BJ (cell line): Measurements from ENCODE around the gene GABPB1. TPM values are rescaled to one million over a fixed set of nuclear protein-coding genes. Genes with fewer than 3 reads are reported as not detected.
A peak's percentile ranks its signal among the peaks of the same experiment; 100 is the strongest.

Experiments used
- CTCF ChIA-PET: fragments of 350-600 bp; formaldehyde crosslinking; extraction: SDS; loops from one replicate; lab custom pipeline; 2021; ENCODE audit warnings: antibody characterized with exemption, inconsistent platforms; lab: Yijun Ruan, JAX
- POLR2A ChIA-PET: fragments of 300-600 bp; sonication (Branson Sonifier 250); formaldehyde crosslinking; extraction: SDS; loops from one replicate; lab custom pipeline; 2021; ENCODE audit warnings: antibody characterized with exemption; lab: Charles Lee
- DNase-seq: peaks from one replicate; pipeline ENCODE4 v3.0.0-alpha.2; 2011; ENCODE audit warnings: low read depth
- H3K27me3 ChIP-seq: 2 replicates; pipeline ENCODE4 v1.6.0; 2011; ENCODE audit warnings: low read length; ENCODE audit not compliant: control insufficient read depth, insufficient read depth
- H3K36me3 ChIP-seq: 2 replicates; pipeline ENCODE4 v1.5.1; 2011; ENCODE audit warnings: low read length; ENCODE audit not compliant: control insufficient read depth, insufficient read depth
- H3K4me3 ChIP-seq: 2 replicates; pipeline ENCODE4 v1.5.1; 2011; ENCODE audit warnings: low read depth, mild to moderate bottlenecking, control low read depth, low read length
- CTCF ChIP-seq: IDR thresholded peaks from 2 replicates; pipeline ENCODE4 v1.5.1; 2011; ENCODE audit warnings: low read depth, mild to moderate bottlenecking, control low read depth, inconsistent platforms, low read length, moderate library complexity; ENCODE audit not compliant: insufficient read depth
- polyA plus RNA-seq: library from polyadenylated mRNA; depleted of rRNA; stranded (reverse); fragments of >200 nt; gene quantifications from 2 replicates; pipeline ENCODE4 v1.2.3, GENCODE V29; 2011

Gene GABPB1
- polyA plus RNA-seq, 1 experiment = 17.1 TPM

- Histone ChIP-seq H3K4me3 (no peak overlapping the region), H3K36me3 (no peaks in the 10 kb centered on the region), H3K27me3 (no peaks in the 10 kb centered on the region)
- no peak for DNase-seq
- POLR2A ChIA-PET = interaction anchor here (0.6 kb wide), 1 partner anchor 262 kb away, joined by 14 read pairs; no protein-coding TSS in a partner anchor
- TF ChIP-seq CTCF = peak; percentile 56
- CTCF ChIA-PET = interaction anchor here (0.5 to 2.0 kb wide), 26 partner anchors 9 to 1958 kb away, joined by 3 to 12 read pairs (median 3); partner anchors contain the start of gene SLC27A2
Measured at GRCh38 chr15:50315814-50316630, 39.0 kb downstream of the GABPB1 start.

GRCh38 chr15:50312636-50313035 lies 42.4 kb downstream of the GABPB1 start:
- no peak for DNase-seq
- no peak for TF ChIP-seq CTCF
- H3K27me3 ChIP-seq = no peaks in the 10 kb centered on the region
- H3K4me3 ChIP-seq = no peak overlapping the region
- H3K36me3 ChIP-seq = no peaks in the 10 kb centered on the region
- CTCF ChIA-PET = no interaction called here
- POLR2A ChIA-PET = no interaction called here

GRCh38 chr15:50307799-50308198 lies 47.2 kb downstream of the GABPB1 start:
- Histone ChIP-seq H3K4me3 (no peak overlapping the region), H3K36me3 (no peaks in the 10 kb centered on the region), H3K27me3 (no peaks in the 10 kb centered on the region)
- CTCF ChIA-PET = interaction anchor here (0.7 kb wide), 1 partner anchor 1447 kb away, joined by 3 read pairs; no protein-coding TSS in a partner anchor
- no peak for TF ChIP-seq CTCF
- POLR2A ChIA-PET = no interaction called here
- DNase-seq = no peak

GRCh38 chr15:50304836-50305235 lies 50.2 kb downstream of the GABPB1 start:
- Histone ChIP-seq H3K27me3 (no peaks in the 10 kb centered on the region), H3K4me3 (no peak overlapping the region), H3K36me3 (no peaks in the 10 kb centered on the region; the same call in 1 of the 2 replicates)
- TF ChIP-seq CTCF = no peak
- ChIA-PET CTCF (interaction anchor here (0.8 to 2.0 kb wide), 2 partner anchors 9 to 12 kb away, joined by 3 to 8 read pairs; no protein-coding TSS in a partner anchor), POLR2A (no interaction called here)
- no peak for DNase-seq

GRCh38 chr15:50302581-50302980 lies 52.4 kb downstream of the GABPB1 start:
- DNase-seq = no peak
- TF ChIP-seq CTCF = no peak
- H3K27me3 ChIP-seq = no peaks in the 10 kb centered on the region
- ChIA-PET CTCF (no interaction called here), POLR2A (no interaction called here)
- no peaks in the 10 kb centered on the region; the same call in 1 of the 2 replicates for H3K36me3 ChIP-seq
- H3K4me3 ChIP-seq = no peak overlapping the region
